Stimulated activated CD8-positive, alpha-beta memory T cell treated with anti-CD3 and anti-CD28 coated beads, Interleukin-7, amount 100 ng/mL, for 24 hours (primary cell): Measurements from ENCODE around the gene NTN5.
"Not testable (repeated sequence)": the region's sequence is repeated elsewhere in the genome, so short reads cannot be mapped to it uniquely, and the experiment has no call there.

Experiments
- DNase-seq: peaks from one replicate; pipeline ENCODE4 v3.0.0-alpha.2; 2020; ENCODE audit warnings: low read depth

Gene NTN5

DNA sequence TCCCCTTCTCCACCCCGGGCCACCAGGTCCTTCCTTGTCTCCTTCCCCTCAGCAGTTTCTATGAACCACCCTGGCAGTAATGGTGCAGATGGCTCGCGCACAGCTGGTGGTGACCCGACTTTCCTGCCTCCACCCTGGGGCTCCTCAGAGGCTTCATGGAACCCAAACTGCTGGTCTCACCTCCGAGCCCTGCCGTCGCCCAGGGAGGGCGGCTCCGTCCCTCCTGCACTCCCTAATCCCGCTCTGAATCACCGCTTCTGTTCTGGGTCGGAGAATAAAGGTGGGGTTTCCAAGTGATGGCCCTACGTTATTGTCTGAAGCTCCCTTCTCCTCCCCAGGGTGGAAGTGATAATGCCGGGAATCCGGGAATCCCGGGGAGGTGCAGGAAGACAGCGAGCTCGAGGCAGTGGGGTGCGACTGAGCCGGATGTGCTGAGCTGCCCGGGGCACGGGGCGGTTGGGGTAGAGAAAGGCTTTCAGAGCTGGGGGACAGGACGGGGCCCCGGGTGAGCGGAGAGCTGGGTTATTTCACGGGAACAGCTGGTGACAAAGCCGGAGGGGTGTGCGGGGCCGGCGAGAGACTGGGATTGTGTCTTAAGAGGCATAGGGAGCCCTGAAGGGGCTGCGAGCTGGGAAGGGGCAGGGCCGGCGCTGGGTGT, 23.7 kb upstream of the NTN5 start:
- DNase-seq: no peak

DNA sequence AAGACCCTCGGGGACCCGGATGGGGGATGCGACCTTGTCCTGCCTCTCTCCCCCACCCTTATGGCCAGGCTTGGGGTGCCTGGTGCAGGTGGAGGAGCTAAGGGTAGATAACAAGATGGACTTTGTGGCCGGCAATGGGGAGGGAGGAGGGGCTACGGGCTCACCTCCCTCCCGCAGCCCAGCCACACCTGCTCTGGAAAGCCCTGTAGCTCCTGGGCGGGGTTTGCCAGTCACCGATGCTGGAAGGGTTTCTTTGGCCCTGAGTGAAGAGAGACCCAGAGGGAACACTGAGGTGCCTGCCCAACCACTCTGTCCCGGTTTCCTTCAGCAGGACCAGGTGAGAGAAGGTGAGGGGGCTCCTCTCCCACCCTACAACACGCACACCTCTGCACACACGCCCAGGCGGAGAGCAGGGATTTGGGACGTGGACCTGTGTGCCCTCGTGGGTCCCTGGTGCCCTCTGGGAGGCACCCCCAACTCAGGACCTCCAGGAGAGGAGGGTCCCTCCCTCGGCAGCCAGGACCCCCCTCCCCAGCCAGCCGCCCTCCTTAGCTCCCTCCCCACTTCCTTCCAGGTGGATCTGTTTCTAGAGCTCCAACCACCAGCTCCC, 23.0 kb upstream of the NTN5 start, which contains the start of gene FUT2:
TSS of gene FUT2 (plus strand) at position 229 of the 610 bp plus-strand sequence. CDS start 6,986 bp downstream, outside the sequence.
- no peak for DNase-seq

GRCh38 chr19:48693629-48694028, 20.8 kb upstream of the NTN5 start:
- DNase-seq: not testable (repeated sequence)

GRCh38 chr19:48689449-48689848, 16.6 kb upstream of the NTN5 start:
- no peak for DNase-seq

DNA sequence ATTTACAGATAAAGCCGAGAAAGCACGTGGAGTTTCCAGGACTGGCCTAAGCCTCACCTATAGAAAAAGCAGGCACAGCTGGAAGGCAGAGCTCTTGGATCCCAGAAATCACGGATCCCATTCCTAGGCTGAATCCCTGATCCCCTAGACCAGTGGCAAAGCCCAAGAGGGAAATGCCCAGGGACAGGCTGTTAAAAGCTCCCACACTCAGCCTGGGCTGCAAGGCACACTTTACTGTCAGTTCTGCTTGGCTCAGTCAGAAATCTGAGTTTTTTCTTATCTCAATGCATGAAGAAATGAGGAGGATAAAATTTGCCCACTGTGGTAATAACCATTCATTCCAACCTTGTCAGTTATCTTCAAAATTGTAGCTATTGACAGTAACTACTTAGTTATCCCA, 15.0 kb upstream of the NTN5 start:
- DNase-seq: no peak

DNA sequence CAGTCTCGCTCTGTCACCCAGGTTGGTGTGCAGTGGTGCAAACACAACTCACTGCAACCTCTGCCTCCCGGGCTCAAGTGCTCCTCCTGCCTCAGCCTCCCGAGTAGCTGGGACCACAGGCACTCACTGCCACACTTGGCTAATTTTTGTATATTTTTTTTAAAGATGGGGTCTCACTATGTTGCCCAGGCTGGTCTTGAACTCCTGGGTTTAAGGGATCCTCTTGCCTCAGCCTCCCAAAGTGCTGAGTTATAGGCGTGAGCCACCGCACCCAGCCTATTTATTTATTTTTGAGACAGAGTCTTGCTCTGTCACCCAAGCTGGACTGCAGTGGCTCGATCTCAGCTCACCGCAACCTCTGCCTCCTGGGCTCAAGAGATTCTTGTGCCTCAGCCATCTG, 13.8 kb upstream of the NTN5 start:
- DNase-seq: not testable (repeated sequence)

GRCh38 chr19:48686088-48686487, 13.3 kb upstream of the NTN5 start:
- DNase-seq: no peak

- no peak for DNase-seq
Observed at GRCh38 chr19:48685583-48685982, 12.8 kb upstream of the NTN5 start.

GRCh38 chr19:48683349-48683748, 10.5 kb upstream of the NTN5 start:
- DNase-seq: peak; percentile 12

- no peak for DNase-seq
Observed at GRCh38 chr19:48681127-48681470, 8.3 kb upstream of the NTN5 start.

DNA sequence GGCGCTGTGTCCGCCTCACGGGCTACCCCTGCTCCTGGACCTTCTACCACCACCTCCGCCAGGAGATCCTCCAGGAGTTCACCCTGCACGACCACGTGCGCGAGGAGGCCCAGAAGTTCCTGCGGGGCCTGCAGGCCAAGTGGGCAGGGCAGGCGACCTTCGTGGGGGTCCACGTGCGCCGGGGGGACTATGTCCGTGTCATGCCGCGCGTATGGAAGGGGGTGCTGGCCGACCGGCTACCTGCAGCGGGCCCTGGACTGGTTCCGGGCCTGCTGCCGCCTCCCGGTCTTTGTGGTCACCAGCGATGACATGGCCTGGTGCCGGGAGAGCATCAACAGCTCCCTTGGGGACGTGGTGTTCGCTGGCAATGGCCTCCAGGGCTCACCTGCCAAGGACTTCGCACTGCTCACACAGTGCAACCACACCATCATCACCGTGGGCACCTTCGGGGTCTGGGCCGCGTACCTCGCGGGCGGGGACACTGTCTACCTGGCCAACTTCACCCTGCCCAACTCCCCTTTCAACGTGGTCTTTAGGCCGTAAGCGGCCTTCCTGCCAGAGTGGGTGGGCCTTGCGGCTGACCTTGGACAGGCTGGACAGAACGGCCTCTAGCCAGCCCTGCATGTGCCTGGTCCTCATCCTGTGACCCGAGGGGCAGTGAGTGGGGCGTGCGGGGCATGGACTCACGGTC, 7.8 kb upstream of the NTN5 start:
- DNase-seq: no peak

- DNase-seq: not testable (repeated sequence)
Observed at GRCh38 chr19:48680006-48680405, 7.2 kb upstream of the NTN5 start.

GRCh38 chr19:48678201-48678600, 5.4 kb upstream of the NTN5 start:
- no peak for DNase-seq

GRCh38 chr19:48676887-48677286, 4.1 kb upstream of the NTN5 start:
- DNase-seq: no peak

GRCh38 chr19:48676487-48676886, 3.7 kb upstream of the NTN5 start:
- no peak for DNase-seq

DNA sequence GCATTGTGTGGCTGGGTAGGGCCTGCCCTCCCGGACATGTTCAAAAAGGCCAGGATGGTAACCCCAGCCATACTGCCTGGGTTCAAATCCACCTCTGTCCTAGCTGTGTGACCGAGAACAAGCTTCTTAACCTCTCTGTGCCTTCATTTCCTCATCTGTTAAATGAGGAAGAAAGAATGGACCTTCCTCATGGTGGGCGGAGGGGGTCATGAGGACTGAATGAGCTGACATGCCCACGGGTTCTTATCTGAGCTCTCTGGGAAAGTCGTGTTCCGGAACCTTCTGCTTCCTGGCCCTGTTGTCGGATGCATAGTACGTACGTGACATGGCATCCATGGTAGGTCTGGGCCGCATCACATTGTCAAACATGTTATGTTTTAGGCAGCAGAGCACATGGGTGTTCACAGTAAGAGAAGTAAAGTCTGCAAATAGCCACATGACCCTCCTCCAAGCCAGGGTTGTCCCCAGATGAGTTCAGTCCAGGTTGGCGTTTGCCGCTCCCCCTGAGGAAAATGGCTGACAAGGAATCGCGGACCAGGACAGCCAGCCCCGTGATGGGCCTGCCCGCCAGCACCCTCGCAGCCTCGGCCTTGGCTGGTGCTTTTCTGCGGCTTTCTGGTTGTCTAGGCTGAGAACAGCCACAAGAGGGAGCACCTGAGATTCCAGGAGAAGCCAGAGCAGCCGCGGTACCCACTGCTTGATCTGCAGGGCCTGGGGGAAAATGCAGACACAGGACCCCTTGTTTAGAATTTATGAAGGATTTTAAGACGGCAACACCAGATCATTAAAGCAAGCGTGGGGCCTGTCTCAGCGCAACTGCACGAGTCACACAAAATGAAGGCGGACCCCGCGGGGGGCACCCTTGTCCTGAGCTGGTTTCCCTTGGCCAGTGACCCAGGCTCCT, 2.4 kb upstream of the NTN5 start:
- DNase-seq: peak; percentile 35

DNA sequence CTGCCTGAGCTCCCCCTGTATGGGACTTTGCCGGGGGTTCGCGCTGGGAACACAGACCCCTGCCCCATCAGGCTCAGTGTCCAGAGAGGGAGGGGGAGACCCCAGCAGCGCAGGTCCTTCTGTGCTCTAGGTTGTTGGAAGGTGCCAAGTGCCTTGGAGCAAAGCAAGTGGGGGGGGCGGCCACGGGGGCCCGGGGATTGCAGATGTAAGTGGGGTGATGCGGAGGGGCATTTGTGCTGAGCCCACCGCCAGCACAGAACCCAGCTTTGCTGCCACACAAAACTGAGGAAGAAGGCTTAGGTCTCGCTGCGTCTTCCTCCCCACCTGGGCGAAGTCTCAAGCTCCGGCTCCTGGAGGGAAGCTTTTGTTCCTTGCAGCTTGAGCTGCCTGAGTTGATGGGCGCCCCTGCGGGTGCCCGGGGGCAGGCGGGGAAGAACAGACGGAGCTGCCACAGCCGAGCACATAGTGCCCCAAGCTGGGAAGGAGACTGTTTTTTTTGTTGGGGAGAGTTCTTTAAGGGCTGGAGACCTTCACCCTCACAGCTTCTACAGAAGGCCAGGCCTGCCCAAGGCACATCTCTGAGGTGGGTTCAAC, 1.5 kb upstream of the NTN5 start:
- DNase-seq: no peak

DNA sequence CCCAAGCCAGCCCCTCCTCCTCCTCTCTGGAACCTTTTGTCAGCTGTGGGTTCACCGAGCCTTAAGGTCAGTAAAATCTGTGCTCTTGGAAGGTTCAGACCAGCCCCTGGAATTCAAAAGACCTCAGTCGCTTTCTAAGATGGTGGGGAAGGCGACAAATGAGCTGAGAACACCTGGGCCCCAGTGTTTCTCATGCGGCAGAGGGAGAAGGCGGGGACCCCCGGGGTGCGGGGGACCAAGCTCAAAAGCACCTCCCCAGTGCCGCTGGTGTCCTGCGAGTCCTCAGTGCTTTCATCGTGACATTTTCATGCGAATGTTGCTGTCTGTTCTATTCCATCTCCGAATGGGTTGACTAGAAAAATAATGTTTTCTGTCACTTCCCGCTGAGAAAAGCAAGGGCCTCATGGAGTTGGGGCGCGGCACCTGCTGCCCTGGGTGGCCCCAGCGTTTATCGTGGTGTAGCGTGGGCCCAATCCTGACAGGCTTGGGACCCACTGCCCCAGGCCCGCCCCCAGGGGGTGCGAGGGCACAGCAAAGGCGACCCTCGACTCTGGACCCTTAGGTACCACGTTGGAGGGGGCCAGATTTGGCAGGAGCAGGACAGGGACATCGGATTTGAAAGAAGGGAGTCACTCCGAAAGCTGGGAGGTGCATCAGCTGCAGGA, 751 bp upstream of the NTN5 start:
- no peak for DNase-seq

GRCh38 chr19:48671446-48671995, 1.3 kb downstream of the NTN5 start:
- no peak for DNase-seq

GRCh38 chr19:48670699-48671445, 1.9 kb downstream of the NTN5 start:
- DNase-seq: no peak
